DOHH2 (cell line): ENCODE data around the gene NIT1.

ENCODE experiments used
- H3F3A ChIP-seq: fragments of 200-600 bp; sonication (generic), shearing (Covaris generic); 2 replicates; pipeline ENCODE4 v1.6.0; 2016; ENCODE audit warnings: antibody characterized with exemption, mild to moderate bottlenecking; ENCODE audit not compliant: control insufficient read depth, insufficient read depth
- H3K27ac ChIP-seq: fragments of 200-600 bp; sonication (generic); 2 replicates; pipeline ENCODE4 v1.5.1; 2014; ENCODE audit warnings: low read depth, mild to moderate bottlenecking, low read length, moderate library complexity
- H3K27me3 ChIP-seq: fragments of 200-600 bp; sonication (generic); 2 replicates; pipeline ENCODE4 v1.6.1; 2014; ENCODE audit warnings: mild to moderate bottlenecking, low read length, mixed read lengths; ENCODE audit not compliant: control insufficient read depth
- H3K36me3 ChIP-seq: fragments of 200-600 bp; sonication (generic); 2 replicates; pipeline ENCODE4 v1.6.1; 2014; ENCODE audit warnings: mild to moderate bottlenecking, low read length, moderate library complexity, mixed read lengths; ENCODE audit not compliant: control insufficient read depth
- H3K4me1 ChIP-seq: fragments of 200-600 bp; sonication (generic); 2 replicates; pipeline ENCODE4 v1.6.1; 2014; ENCODE audit warnings: mild to moderate bottlenecking, low read length, mixed read lengths; ENCODE audit not compliant: control insufficient read depth
- H3K4me2 ChIP-seq: fragments of 200-600 bp; sonication (generic); 2 replicates; pipeline ENCODE4 v1.6.0; 2014; ENCODE audit warnings: mild to moderate bottlenecking, low read length, moderate library complexity
- H3K4me3 ChIP-seq: fragments of 200-600 bp; sonication (generic); 2 replicates; pipeline ENCODE4 v1.5.1; 2014; ENCODE audit warnings: mild to moderate bottlenecking, low read length, mixed read lengths
- H3K79me2 ChIP-seq: fragments of 200-600 bp; sonication (generic); 2 replicates; pipeline ENCODE4 v1.6.1; 2014; ENCODE audit warnings: mild to moderate bottlenecking, low read length, mixed read lengths; ENCODE audit not compliant: control insufficient read depth
- H3K9me2 ChIP-seq: fragments of 200-600 bp; sonication (generic); replicated peaks from 2 replicates; pipeline ENCODE4 v1.6.1; 2014; ENCODE audit warnings: mild to moderate bottlenecking, low read length, mixed read lengths; ENCODE audit not compliant: control insufficient read depth
- H3K9me3 ChIP-seq: fragments of 200-600 bp; sonication (generic); 2 replicates; pipeline ENCODE4 v1.6.1; 2014; ENCODE audit warnings: antibody characterized with exemption, low read length, mixed read lengths; ENCODE audit not compliant: control insufficient read depth, insufficient read depth
- H4K20me1 ChIP-seq: fragments of 200-600 bp; sonication (generic); 2 replicates; pipeline ENCODE4 v1.6.0; 2014; ENCODE audit warnings: low read depth, mild to moderate bottlenecking, antibody characterized with exemption, low read length, moderate library complexity; ENCODE audit not compliant: control insufficient read depth, insufficient read depth
- EZH2phosphoT487 ChIP-seq: fragments of 200-600 bp; sonication (generic); IDR thresholded peaks from 2 replicates; pipeline ENCODE4 v1.6.1; 2017; ENCODE audit warnings: borderline replicate concordance, mild to moderate bottlenecking, antibody characterized with exemption, low read length, moderate library complexity, mixed read lengths
- TF ChIP-seq, protein P1 (sequence below): fragments of 200-600 bp; sonication (generic); IDR thresholded peaks from one replicate; pipeline ENCODE4 v1.5.1; 2014; ENCODE audit warnings: antibody characterized with exemption, mild to moderate bottlenecking, low read depth, low read length; ENCODE audit not compliant: poor library complexity, severe bottlenecking

Gene NIT1

DNA sequence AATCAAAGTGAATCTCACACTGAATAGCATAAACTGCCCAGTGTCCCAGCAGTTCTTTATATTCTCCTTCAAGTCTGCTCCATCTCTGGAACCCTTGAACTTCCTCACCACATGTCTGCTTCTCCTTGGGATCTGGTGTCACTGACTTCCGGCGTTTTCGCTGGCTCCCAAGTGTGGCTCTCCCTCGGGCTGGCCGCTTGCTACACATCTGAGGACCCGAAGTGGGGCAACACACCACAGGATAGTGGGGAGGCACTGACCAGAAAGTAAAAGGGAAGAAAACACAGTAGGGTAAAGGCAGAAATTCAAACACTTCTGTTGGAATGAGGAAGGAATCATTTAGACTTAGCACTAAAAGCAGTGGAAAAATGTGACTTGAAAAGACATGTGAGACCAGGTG is 5.1 kb downstream of the NIT1 start:
- peaks cover 81% of the 10 kb centered on the region for H3K36me3 ChIP-seq
- H3K4me3 ChIP-seq = no peak overlapping the region

DNA sequence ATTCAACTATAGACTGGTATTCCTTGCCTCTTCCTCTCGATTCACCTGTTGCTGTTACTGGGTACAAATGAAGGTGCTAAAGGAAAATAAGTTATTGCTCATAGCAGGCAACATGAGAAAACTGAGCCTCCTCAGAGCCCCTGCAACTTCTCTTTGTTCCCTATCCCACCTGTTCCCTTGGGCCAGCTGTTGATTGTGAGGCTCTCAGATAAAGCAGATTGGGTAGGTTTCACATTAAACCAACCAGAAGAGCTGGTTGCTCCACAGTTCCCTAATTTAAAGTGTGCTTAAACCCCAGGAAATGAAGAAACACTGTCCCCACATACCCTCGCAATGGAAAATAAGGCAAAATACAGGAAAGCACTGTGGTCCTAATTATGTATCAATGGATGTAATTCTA is 9.7 kb downstream of the NIT1 start:
- Histone ChIP-seq H3K4me2 (no peak overlapping the region), H3K27ac (no peak overlapping the region), H3F3A (peaks cover 1% of the 10 kb centered on the region; the same call in 1 of the 2 replicates), H3K36me3 (peaks cover 69% of the 10 kb centered on the region), H3K79me2 (peaks cover 38% of the 10 kb centered on the region), H4K20me1 (no peaks in the 10 kb centered on the region), H3K4me3 (no peak overlapping the region), H3K4me1 (peaks cover 14% of the 10 kb centered on the region), H3K27me3 (no peaks in the 10 kb centered on the region), H3K9me3 (no peaks in the 10 kb centered on the region), H3K9me2 (no peaks in the 10 kb centered on the region)
- TF ChIP-seq, protein P1, sequence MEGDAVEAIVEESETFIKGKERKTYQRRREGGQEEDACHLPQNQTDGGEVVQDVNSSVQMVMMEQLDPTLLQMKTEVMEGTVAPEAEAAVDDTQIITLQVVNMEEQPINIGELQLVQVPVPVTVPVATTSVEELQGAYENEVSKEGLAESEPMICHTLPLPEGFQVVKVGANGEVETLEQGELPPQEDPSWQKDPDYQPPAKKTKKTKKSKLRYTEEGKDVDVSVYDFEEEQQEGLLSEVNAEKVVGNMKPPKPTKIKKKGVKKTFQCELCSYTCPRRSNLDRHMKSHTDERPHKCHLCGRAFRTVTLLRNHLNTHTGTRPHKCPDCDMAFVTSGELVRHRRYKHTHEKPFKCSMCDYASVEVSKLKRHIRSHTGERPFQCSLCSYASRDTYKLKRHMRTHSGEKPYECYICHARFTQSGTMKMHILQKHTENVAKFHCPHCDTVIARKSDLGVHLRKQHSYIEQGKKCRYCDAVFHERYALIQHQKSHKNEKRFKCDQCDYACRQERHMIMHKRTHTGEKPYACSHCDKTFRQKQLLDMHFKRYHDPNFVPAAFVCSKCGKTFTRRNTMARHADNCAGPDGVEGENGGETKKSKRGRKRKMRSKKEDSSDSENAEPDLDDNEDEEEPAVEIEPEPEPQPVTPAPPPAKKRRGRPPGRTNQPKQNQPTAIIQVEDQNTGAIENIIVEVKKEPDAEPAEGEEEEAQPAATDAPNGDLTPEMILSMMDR = no peak
- TF ChIP-seq EZH2phosphoT487 = no peak

More for the DNA sequence above, 5.1 kb downstream of the NIT1 start:
- Histone ChIP-seq H3K4me2 (no peak overlapping the region), H3K27ac (no peak overlapping the region), H3K27me3 (no peaks in the 10 kb centered on the region), H4K20me1 (no peaks in the 10 kb centered on the region), H3K9me3 (no peaks in the 10 kb centered on the region), H3K4me1 (peaks cover 24% of the 10 kb centered on the region), H3K9me2 (no peaks in the 10 kb centered on the region), H3F3A (0 out of 2 replicates have a peak, but pooled peaks cover 2% of the 10 kb centered on the region), H3K79me2 (peaks cover 29% of the 10 kb centered on the region)
- no peak for TF ChIP-seq EZH2phosphoT487
- TF ChIP-seq, protein P1 = no peak

DNA sequence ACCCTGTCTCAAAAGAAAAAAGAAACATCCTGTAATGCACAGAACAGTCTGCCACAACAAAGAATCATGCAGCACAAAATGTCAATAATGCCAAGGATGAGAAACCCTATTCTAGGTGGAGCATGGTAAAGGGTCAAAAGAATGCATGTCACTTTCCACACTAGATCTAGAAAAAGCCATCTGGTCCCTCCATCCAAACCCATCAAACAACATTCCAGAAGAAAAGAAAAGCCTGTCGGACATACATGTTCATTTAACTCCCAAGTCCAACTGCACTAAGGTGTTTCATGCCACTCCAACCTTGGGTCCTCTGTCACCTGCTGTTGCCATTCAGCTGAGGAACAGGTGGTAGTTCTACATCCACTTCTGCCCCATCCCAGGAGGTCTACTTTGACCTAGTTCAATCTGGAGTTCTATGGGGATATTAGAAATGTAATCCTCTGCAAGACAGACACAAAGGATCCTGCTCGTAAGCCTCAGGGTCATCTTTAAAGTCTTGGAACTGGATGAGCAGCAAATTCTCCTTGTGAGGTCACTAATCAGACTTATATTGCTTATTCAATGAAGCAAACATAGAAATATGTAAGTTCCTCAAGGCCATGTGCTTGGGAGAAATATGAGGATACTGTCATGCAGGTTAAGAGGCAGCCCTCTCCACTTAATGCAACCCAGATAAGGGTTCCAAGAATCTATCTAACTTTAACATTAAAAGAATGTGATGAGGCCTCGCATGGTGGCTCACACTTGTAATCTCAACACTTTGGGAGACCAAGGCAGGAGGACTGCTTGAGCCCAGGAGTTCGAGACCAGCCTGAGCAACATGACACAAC is 10.9 kb downstream of the NIT1 start:
- Histone ChIP-seq H3K4me1 (peaks cover 19% of the 10 kb centered on the region), H3K79me2 (peaks cover 49% of the 10 kb centered on the region), H3K9me3 (no peaks in the 10 kb centered on the region), H3K4me3 (no peak overlapping the region), H4K20me1 (no peaks in the 10 kb centered on the region), H3K4me2 (no peak overlapping the region), H3K9me2 (no peaks in the 10 kb centered on the region), H3K27me3 (no peaks in the 10 kb centered on the region), H3K36me3 (peaks cover 64% of the 10 kb centered on the region), H3K27ac (no peak overlapping the region), H3F3A (no peaks in the 10 kb centered on the region; the same call in 1 of the 2 replicates)
- TF ChIP-seq, protein P1 = no peak
- TF ChIP-seq EZH2phosphoT487 = no peak
